ENCODE results near the gene ACTMAP. TPM values are rescaled to one million over a fixed set of nuclear protein-coding genes. Genes with fewer than 3 reads are reported as not detected.
A peak's percentile ranks its signal among the peaks of the same experiment; 100 is the strongest.

ACTMAP gene
- total and polyA plus RNA-seq, 8 donors = 10.3 to 17.6 (median 14.0) TPM

DNA sequence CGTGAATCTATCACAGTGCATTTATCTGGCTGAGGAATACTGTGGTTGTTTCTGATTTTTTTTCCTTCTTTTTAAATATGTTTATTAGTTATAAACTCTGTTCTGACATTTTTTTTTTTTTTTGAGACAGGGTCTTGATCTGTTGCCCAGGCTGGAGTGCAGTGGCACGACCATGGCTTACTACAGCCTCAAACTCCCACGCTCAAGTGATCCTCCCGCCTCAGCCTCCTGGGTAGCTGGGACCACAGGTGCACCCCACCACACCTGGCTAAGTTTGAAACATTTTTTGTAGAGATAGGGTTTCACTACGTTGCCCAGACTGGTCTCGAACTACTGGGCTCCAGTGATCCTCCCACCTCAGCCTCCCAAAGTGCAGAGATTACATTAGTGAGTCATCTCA is 53.3 kb downstream of the ACTMAP start:
- TF ChIP-seq, protein P1, sequence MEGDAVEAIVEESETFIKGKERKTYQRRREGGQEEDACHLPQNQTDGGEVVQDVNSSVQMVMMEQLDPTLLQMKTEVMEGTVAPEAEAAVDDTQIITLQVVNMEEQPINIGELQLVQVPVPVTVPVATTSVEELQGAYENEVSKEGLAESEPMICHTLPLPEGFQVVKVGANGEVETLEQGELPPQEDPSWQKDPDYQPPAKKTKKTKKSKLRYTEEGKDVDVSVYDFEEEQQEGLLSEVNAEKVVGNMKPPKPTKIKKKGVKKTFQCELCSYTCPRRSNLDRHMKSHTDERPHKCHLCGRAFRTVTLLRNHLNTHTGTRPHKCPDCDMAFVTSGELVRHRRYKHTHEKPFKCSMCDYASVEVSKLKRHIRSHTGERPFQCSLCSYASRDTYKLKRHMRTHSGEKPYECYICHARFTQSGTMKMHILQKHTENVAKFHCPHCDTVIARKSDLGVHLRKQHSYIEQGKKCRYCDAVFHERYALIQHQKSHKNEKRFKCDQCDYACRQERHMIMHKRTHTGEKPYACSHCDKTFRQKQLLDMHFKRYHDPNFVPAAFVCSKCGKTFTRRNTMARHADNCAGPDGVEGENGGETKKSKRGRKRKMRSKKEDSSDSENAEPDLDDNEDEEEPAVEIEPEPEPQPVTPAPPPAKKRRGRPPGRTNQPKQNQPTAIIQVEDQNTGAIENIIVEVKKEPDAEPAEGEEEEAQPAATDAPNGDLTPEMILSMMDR (IDR thresholded peaks at IDR 0.05) = no peak
- Histone ChIP-seq H3K4me3 (no peak overlapping the region), H3K27me3 (no peaks in the 10 kb centered on the region), H3K36me3 (peaks cover 0 to 83% of the 10 kb centered on the region in 2 donors), H3K9me3 (no peaks in the 10 kb centered on the region), H3K27ac (no peak overlapping the region), H3K4me1 (no peaks in the 10 kb centered on the region)
- intact Hi-C loops (cut with DNase I) = no loop called here
- no peak for ATAC-seq
- no peak for DNase-seq

DNA sequence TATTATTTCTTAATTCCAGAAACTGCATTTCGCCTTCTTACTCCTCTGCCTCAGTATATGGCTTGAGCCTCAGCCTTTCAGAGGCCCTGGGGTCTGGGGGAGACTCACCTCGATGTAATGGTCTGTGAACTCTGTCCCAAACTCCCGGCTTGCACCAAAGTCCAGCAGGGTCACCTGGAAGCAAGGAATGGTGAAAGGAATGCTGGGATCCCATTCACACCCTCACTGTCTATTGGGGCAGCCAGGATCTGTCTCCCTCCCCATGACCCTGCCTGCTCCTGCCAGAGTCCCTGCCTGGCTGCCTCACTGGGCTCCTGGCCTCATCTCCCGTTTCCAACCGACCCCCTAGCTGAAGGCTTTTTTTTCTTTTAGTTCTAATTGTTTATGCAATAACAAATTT is 54.4 kb downstream of the ACTMAP start:
- H3K27me3 ChIP-seq = no peaks in the 10 kb centered on the region
- no peak for ATAC-seq
- intact Hi-C loops (cut with DNase I) = no loop called here

DNA sequence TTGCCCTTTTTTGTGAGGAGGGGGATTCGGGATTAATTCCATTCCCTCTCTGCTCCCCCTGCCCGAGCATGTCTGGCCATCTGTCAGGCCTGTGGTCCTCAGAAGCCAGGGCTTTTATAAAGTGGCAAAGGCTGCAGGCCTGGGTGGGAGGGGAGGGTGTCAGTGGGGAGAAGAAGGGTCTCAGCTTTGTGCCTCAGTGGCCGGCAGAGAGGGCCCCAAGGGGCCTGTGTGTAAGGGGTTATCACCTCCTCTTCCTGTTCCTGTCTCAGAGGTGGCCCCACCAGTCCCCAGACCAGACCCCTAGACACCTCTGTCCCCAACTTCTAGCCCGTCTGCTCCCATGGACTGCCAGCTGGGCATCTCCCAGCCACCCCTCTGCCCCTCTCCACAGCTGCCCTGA is 56.4 kb downstream of the ACTMAP start:
- TF ChIP-seq, protein P1 (IDR thresholded peaks at IDR 0.05) = no peak
- no peak overlapping the region for H3K27ac ChIP-seq
- no peaks in the 10 kb centered on the region for H3K9me3 ChIP-seq
- DNase-seq (peak in 1 of 4 donors; percentile 51), ATAC-seq (no peak)
- H3K4me1 ChIP-seq = peaks cover 5 to 18% of the 10 kb centered on the region in 2 donors
- H3K36me3 ChIP-seq = peaks cover 0 to 59% of the 10 kb centered on the region in 2 donors
- H3K4me3 ChIP-seq = no peak overlapping the region
- intact Hi-C loops (cut with DNase I) = no loop called here
- no peaks in the 10 kb centered on the region for H3K27me3 ChIP-seq

More for the DNA sequence above, 54.4 kb downstream of the ACTMAP start:
- Histone ChIP-seq H3K4me3 (no peak overlapping the region), H3K36me3 (peaks cover 0 to 75% of the 10 kb centered on the region in 2 donors), H3K4me1 (peaks cover 5 to 10% of the 10 kb centered on the region in 2 donors), H3K27ac (no peak overlapping the region), H3K9me3 (no peaks in the 10 kb centered on the region)
- no peak for DNase-seq
- TF ChIP-seq, protein P1 (IDR thresholded peaks at IDR 0.05) = no peak

DNA sequence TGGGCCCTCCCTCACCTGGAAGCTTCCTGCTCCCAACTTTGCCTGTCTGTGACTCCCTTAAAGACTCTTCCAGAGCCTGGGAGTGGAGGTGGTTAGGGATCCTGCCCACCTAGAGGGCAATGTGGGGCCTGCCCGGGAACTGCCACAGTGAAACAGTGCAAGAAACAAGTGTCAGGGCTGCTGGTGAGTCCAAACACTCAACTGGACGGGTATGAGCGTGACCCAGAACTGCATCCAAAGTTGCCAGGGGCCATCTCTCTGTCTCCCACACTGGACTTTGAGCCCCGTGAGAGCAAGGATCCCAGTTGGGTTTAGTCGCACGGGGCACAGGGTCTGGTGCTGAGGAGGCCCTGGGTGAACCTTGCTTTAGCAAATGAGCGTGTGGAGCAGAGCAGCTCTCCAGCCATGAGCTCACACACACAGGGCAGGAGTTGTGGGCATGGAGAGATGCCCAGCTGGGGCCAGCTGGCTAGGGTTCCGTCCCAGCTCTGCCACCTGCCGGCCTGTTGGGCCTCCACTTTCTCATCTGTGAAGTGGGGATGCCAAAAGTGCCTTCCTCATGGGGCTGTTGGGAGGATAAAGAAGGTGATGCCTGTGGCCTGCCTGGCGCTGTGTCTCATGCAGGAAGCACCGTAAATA is 57.0 kb downstream of the ACTMAP start:
- peaks cover 0 to 54% of the 10 kb centered on the region in 2 donors for H3K36me3 ChIP-seq
- intact Hi-C loops (cut with DNase I) = no loop called here
- H3K4me1 ChIP-seq = peaks cover 5 to 18% of the 10 kb centered on the region in 2 donors
- H3K4me3 ChIP-seq = no peak overlapping the region
- TF ChIP-seq, protein P1 (IDR thresholded peaks at IDR 0.05) = no peak
- H3K9me3 ChIP-seq = no peaks in the 10 kb centered on the region
- ATAC-seq = no peak
- H3K27me3 ChIP-seq = no peaks in the 10 kb centered on the region
- DNase-seq = peak in 1 of 4 donors; percentile 33
- no peak overlapping the region for H3K27ac ChIP-seq

DNA sequence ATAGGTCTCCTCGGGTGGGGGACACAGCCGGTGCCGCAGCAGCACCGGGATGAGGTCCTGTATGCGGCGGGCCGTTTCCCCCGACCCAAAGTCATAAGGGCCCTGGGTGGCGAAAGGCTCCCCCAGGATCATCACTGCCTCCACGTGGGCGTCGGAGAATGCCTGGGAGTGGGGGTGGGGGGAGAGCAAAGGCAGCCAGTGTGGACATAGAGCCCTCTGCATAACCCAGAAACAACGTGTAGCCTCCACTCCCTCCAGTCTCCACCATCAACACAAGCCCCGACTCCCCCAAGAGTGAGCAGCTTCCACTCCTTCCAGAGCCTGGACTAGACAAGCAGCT is 58.1 kb downstream of the ACTMAP start:
- DNase-seq (peak in 1 of 4 donors; percentile 72), ATAC-seq (no peak)
- H3K9me3 ChIP-seq = no peaks in the 10 kb centered on the region
- intact Hi-C loops (cut with DNase I) = no loop called here
- no peak overlapping the region for H3K27ac ChIP-seq
- H3K36me3 ChIP-seq = peaks cover 0 to 51% of the 10 kb centered on the region in 2 donors
- H3K27me3 ChIP-seq = no peaks in the 10 kb centered on the region
- H3K4me1 ChIP-seq = peaks cover 5 to 22% of the 10 kb centered on the region in 2 donors
- no peak overlapping the region for H3K4me3 ChIP-seq
- TF ChIP-seq, protein P1 (IDR thresholded peaks at IDR 0.05) = no peak

All from left lung (tissue), 10 donors.